Measurements from ENCODE around the gene RIC3.

RIC3 gene, protein sequence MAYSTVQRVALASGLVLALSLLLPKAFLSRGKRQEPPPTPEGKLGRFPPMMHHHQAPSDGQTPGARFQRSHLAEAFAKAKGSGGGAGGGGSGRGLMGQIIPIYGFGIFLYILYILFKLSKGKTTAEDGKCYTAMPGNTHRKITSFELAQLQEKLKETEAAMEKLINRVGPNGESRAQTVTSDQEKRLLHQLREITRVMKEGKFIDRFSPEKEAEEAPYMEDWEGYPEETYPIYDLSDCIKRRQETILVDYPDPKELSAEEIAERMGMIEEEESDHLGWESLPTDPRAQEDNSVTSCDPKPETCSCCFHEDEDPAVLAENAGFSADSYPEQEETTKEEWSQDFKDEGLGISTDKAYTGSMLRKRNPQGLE

DNA sequence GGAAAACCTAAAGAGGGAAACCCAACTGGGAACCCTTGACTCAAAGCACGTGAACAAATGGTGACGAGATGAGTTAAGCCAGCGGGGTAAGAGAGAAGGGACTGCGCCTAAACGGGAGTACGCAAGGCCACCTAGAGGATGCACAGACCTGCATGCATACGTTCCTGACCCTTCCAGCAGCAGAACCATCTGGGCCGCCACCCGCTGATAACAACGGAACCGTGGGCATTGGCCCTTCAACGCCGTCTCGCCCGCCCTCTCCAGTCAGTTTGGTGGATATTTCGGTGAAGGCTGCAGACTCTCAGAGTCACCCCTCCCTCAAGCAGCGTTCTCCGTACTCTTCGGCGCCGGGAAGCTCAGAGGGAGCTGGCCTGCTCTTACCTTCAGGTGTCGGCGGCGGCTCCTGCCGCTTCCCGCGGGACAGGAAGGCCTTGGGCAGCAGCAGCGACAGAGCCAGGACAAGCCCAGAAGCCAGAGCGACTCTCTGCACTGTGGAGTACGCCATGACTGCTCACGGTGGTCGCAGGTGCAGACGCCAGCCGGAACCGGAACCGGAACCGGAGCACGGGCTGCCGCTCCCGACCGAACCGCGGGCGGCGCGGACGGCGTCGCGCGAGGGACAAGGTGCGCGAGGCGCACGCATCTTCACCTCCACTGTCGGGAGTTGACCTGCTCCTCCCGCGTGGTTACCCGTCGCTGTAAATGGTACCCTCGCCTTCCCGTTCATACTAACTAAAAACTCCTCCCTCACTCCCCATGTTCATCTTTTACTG, at the start of gene RIC3:
TSS of gene RIC3 (minus strand) at position 541 of the 773 bp plus-strand sequence. CDS start at position 505, 36 bp downstream.
- DNase-seq (ENCODE audit: low read depth in 2 of 2) = peak; percentile 25 to 31

DNA sequence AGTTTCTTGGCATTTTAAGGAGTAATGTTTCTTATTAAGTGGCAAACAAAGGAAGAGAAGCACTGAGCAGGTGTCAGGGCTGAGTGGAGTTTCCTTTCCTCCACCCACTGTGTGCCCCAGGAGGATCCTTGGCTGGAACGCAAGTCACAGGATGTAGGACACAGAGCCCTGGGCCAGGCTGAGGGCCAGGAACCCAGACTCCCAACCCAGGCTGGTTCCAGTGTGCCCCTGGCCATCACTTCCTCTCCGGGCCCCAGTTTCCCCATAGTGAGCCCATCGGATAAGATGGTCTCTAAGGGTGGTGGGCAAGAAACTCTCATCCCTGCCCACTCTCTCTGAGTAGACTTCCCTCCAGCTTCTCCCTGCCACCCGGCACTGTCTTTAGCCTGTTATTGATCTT, 49.6 kb upstream of the RIC3 start:
- DNase-seq (ENCODE audit: low read depth in 2 of 2) = no peak

DNA sequence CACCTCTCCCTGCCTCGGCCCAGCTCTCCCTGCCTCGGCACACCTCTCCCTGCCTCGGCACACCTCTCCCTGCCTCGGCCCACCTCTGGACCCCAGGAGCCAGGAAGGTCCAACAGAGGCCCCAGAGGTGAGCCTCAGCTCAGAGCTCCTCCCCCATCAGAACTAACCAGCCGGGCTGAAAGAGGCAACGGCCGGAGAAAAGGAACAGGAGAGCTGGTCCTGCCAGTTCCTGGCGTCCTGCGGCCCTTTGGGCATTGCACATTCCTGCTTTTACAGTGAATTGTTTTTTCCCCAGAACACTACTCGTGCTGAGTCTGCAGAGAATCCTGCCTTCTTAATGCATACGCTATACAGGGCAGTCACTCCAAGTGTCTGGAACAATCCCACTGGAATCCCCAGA, 49.1 kb upstream of the RIC3 start:
- no peak for DNase-seq (ENCODE audit: low read depth in 2 of 2)

DNA sequence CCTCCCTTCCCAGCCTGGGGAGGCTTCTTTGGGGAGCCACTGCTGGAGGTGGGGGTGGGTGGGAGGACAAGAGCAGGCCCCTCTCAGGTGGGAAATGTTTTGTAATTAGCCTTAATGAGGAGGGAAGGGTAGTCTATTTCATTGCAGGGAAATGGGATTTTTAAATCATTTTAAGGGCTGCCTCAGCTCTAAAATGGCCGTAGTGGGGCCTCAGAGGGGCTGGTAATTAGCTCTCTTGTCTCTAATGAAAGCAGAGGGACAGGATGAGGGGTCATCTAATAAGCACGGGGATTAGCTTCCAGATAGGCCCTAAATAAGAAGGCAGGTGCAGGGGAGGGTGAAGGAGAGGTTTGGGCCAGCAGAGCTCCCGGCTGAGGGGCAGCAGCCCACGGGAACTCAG, 48.3 kb upstream of the RIC3 start:
- DNase-seq (ENCODE audit: low read depth in 2 of 2) = no peak

DNA sequence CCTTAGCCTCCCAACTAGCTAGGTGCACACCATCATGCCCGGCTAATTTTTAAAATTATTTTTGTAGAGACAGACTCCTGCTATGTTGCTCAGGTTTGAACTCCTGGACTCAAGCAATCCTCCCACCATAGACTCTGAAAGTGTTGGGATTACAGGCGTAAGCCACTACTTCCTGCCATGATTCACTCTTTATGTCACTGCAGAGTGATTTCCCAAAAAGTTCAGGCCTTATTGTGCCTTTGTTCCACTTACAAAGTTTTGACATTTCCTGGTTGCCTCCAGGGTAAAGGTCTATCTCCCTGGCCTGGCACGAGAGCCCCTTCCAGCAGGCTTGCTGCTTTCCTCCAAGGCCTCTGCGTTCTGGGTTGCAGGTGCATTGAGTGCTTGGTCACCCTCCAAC, 44.6 kb upstream of the RIC3 start:
- no peak for DNase-seq (ENCODE audit: low read depth in 2 of 2)

DNA sequence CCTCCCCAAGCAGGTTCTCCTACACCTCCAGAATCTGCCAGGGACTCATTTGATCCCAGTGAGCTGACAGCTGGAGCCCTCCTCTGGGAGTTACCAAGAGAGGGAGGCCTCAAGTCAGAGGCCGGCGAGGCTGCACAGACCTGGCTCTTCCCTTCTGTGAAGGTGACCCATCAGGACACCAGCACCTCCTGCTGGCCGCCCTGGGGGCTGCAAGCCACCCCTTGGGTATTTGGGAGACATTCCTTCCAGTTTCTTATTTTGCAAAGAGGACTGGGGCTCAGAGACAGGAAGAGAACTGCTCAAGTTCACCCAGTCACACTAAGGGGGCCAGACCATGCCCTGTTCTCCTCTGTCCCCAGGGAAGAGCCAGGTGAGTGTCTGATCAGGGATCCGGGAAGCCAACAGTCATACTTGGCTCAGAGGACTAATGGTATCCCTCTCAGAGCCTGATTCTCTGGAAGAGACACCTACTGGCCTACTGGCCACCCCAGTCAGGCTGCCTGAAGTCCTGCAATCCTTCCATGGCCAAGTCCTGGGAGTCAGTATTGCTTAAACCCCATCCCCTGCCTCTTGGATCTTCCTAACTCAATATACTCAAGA, 40.5 kb upstream of the RIC3 start:
- DNase-seq (ENCODE audit: low read depth in 2 of 2) = no peak

DNA sequence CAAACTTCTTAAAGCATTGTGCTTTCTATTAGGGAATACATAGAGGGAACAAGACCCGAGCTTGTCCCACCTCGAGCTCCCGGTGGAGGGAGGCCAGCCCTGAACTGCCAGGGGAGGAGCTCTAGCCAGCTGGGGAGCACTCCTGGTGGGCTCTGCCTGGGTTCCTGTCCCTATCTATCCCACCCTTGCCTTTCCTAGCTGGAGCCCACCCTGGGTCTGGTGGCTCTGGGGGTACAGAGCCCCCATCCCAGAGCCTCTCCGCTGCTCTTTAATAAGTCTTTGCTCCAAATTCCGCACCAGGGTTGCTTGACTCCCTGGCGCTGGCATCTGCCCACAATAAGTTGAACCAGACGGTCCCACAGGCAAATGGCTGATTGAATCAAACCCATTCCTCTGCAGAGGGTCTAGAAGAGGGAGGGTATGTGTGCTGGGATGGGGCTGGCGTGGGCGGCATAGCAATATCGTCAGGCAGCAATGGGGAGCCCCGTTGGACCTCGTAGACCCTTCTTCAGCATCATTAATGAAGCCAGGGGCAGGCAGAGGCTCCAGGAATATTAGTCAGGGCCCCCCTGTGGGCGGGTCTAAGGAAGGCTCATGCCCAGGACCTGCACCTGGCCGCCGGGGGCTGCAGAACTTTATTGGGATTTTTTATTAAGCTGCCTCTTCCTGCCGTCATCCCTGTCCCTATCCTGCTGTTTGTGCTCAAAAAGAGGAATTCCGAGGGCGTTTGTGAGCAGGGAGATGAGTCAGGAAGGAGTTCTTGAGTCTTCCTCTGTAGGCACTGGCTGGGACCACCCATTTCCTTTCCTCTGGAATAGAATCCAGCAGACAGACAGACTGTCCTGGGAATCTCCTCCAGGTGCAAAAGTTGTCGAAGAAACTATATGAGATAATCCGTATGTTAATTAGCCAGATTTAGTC, 38.5 kb upstream of the RIC3 start:
- no peak for DNase-seq (ENCODE audit: low read depth in 2 of 2)

DNA sequence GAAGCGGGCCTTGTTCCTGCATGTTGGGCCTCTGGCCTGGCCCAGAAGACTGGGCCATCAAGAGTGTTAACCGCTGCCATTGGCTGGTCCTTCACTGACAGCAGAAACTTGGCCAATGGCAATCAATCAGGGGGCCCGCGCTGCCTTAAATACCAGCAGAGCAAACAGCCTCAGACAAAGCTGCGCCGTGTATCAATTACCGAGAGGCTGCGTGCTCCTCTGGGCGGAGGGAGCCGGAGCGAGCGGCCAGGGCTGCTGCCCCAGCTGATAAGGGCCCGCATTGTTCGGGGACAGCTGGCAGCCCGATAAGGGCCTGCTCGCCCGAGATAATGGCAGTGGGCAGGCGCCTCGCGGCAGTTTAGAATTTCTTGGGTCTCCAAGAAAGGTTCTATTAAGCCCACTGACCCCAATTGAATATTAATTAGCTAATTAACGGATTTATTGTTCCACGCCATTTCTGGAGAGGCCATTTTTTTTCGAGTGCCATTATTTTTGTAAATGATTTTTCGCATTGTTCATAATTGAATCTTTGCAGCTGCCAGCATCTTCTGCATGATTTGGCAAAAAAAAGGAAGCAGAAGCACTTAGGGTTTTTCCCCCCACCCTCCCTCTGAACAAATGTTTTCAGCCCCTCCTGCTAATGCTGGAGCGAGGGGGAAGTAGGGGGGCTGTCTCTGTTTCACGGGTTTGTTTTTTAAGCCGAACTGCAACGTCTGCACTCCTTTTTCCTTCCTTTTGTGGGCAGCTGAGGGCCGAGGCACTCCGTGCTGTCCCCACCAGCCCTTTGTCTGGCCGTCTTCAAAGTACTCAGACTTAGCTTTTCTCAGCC, 37.6 kb upstream of the RIC3 start:
- no peak for DNase-seq (ENCODE audit: low read depth in 2 of 2)

DNA sequence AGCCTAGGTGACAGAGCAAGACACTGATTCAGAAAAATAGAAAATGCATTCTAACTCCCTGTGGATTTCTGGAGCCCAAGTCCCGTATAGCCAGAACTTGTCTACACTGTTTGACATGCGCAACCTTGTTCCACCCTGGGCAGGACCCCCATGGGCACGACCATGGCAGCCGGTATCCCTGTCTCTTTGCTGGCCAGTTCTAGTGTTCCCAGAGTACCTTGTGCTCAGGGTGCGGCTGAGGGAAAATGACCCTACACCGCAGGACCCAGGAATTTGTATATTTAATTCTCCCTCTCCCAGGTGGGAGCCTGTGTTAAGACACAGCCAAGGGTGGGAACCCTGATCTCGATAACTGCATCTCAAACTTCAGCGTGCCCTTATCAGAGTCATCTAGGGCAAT, 36.7 kb upstream of the RIC3 start:
- DNase-seq (ENCODE audit: low read depth in 2 of 2) = no peak

DNA sequence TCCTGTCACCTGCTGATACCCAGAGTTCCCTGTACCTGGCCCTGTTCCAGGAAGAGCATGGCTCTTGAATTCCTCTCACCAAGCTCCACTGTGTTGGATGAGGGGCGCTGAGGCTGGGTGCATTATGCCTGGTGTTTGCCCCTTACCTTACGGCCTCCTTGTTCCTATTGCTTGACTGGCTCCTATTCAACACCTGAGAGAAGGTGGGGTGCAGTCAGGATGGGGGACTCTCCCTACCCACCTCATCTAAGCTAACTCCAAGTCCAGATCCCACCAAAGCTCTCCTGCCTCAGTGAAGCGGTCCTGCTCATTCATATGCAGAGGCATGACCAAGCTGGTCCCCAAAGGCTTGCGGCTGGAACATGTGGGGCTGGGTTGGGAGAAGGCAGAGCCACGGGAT, 35.8 kb upstream of the RIC3 start:
- no peak for DNase-seq (ENCODE audit: low read depth in 2 of 2)

DNA sequence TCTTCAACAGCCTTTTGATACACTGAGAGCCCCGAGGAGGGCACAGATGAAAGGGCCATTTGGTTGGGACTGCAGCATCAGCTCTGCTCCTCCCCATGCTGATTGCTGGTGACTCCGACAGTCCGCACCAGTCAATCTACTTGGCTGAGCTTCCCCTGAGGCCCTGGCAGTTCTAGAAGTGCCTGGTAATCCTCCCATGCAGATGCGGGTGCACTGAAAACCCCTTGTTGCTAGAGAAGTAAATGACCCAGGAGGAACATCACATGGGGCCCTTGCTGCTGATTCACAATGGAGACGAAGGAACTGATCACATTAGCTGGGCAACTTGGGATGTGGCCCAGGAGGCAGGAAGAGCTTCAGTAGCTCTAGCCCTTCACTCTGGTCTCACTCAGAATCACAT, 35.2 kb upstream of the RIC3 start:
- DNase-seq (ENCODE audit: low read depth in 2 of 2) = no peak

DNA sequence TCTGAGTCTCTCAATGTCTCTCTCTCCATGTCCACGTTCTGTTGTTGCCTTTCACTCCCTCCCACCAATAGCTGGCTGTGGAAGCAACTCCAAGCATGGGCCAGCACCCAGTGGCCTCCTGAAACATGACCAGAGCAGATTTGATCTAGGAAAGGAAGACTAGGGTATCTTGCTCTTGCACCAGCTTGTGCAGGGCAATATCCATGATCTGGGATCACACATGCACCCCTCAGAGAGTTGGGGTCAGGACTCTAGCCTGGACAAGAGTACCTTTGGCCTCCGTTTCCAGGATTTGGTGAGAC, 34.5 kb upstream of the RIC3 start:
- DNase-seq (ENCODE audit: low read depth in 2 of 2) = no peak

DNA sequence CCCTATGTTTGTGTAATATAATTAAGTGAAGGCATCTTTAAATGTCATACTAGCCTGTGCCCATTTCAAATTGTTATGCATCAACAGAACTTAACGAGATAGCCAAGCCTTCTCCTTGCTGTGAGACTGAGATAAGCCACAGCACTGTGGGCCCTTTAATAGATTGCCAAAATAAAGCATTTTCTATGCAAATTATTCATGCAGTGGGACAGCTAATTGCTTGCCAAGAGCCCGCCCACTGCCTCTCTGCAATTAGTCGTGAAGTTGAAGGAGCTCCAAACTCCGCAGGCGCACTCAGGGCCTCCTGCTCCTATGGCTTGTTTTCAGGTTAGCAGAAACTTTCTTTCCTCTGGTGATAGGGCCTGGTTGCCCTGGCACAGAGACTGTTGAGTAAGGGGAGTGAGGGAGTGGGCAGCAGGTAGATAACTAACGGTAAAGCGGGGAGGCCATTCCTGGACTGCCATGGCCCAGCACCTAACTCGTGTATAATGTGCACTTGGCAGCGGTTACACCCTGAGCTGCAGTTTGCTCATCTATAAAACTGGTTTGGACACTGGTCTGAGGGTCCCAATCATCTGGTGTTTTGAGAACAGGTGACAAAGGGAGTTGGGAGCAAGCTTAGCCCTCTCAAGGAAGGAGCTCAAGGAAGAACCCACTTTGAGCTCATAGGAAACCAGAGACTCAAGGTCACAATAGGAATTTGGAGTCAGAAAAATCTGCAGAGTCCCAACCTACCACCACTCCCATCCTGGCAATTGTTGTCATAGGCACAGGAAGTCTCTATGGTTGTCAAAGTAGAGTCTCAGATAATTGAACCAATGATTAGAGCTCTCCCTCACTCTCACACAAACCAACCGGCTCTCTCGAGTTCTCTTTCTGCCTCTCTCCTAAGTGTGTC, 33.9 kb upstream of the RIC3 start:
- no peak for DNase-seq (ENCODE audit: low read depth in 2 of 2)

DNA sequence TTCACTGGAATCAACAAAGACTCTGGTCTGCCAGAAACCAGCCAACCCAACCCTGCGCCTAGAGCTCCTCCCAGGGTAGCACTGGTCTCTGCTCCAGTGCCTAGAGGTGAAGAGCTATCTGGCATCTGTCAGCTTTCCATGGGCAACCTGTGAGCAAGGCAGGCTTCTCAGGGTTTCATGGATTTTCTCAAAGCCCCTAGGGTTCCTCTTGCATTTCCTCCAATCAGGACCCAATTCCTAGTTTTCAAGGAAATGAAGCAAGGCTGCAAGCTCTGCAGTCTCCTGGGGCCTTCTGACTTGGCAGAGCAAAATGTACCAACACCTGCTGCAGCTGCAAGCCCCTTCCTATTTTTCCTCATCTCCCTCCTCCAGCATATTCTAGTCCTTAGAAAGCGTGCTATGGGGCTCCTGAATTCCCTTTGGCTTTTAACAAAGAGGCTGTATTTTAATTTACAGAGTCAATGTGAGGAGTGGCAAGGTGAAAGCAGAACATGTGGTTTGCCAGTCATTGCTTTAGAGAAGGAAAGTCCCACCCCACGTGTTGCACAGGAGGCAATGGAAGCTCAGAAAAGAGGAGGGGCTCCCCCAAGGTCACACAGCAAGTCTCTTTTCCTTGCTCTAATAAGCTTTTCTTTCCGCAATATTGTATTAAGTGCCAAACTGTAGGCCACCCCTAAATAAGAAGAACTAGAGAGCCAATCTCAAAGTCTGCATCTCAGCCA, 33.0 kb upstream of the RIC3 start:
- DNase-seq (ENCODE audit: low read depth in 2 of 2) = no peak

DNA sequence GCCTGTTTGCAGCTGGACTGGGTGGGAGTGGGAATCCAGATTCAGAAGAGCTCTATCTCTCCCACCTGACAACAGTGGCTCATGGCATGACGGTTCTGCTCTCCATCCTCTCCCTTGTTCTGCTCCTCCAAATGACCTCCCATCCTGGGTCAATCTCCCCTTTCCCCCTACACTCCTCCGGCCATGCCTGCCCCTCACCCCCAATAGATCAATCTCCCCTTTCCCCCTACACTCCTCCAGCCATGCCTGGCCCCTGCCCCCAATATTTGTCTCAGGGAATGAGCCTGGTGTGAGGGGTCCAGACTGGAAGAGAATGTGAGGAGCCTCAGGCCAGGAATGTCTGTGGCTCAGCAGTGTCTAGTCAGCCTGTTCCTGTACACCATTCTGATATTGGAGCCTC, 30.9 kb upstream of the RIC3 start:
- DNase-seq (ENCODE audit: low read depth in 2 of 2) = no peak

DNA sequence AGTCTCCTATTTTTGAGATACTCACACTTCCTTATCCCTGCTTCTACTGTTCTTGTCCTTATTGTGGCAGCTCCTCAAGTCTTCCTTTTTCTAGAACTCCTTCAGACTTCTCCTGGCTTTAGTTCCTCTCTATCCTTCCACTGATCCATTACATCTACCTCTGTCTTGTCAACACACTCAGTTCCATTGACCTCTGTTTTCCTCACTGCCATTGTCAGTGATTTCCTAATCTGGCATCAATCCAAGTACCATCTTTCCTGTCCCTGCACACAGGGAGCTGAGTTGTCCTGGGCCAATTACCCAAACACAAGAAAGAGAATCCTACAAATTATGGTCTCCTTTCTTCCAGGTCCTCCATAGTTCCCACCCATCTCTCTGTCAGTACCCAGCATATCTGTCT, 27.9 kb upstream of the RIC3 start:
- DNase-seq (ENCODE audit: low read depth in 2 of 2) = no peak

DNA sequence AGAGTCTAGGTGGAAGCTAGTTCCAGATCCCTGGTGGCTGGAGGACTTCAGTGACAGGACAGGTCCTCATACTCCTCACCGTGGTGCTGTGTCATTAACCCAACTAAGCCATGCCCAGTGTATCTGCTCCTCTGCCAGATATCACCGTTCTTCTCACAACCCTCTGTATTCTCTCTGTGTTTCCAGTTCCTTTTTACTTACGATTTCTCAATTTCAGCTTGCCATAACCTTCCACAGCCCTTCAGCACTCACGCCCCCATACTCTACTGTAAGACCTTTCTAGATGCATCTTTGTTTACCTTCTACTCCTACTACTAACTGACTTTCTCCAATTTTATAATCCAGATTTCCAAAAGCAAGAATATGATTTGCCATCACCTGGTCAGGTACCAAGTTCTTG, 26.1 kb upstream of the RIC3 start:
- no peak for DNase-seq (ENCODE audit: low read depth in 2 of 2)

DNA sequence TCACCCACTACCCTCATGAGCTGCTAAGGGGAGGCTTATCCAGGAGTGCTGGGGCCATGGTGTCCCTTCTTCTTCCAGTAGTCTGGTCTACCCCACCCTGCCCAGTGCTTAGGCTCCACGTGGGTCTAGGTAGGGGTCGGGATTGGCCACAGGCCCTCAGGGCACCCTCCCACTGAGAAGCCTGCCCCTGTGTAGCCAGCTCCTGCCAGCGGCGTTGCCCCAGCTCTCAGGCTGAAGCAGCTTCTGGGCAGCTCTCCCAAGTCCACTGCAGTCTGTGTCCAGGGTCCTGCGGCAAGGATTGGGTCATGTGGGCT, 24.0 kb upstream of the RIC3 start:
- DNase-seq (ENCODE audit: low read depth in 2 of 2) = no peak

DNA sequence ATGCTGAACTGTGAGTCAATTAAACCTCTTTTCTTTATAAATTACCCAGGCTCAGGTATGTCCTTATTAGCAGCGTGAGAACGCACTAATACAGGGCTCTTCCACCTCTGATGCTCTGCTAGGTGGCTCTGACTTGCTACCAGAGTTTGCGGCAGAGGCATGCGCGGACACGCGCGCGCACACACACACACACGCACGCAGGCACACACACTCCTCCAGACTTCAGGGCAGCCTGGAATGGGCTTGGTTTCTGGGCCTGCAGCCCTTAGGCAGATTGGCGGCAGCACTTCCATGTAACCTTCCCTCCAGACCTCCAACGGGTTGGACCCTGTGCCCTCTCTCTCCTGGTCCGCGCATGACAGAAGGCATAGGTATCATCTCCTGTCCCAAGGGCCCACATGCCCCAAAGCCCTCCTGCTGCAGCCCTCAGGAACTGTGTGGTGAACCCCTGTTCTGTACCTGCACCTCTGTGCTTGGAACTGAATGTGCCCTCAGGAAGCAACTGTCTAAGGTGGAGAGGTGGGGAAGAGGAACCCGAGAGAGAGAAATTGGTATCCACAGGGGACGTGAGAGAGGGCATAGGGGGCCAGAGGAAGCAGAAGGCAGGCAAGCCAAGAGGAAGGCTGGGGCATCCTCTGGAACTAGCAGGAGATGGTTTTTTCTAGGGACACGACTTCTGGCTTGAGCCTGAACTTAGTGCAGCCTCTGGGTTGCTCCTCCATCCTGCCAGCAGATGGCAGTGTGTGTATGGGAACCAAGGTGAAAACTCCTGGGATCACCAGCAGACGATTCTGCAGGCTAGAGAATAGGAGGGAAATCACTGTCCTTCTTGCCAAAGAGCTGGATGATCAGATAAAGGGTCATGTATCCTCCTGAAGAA, 23.4 kb upstream of the RIC3 start:
- DNase-seq (ENCODE audit: low read depth in 2 of 2) = peak in 1 of 2 donors; percentile 40

Measured in stimulated activated CD4-positive, alpha-beta T cell treated with anti-CD3 and anti-CD28 coated beads, Interleukin-15, amount 100 ng/mL, for 48 hours (primary cell).